HG03139 (cell line): ENCODE data around the gene HLA-DQA1.
"Not testable (repeated sequence)": the region's sequence is repeated elsewhere in the genome, so short reads cannot be mapped to it uniquely, and the experiment has no call there.

Experiments used
- ATAC-seq: cut with Tn5 transposase; IDR thresholded peaks from one replicate; pipeline ENCODE4 v1.9.1; 2021; ENCODE audit not compliant: unreplicated experiment

Gene HLA-DQA1

GRCh38 chr6:32657819-32658218 is 20.6 kb downstream of the HLA-DQA1 start:
- ATAC-seq = not testable (repeated sequence)

- ATAC-seq = no peak
These were observed 21.2 kb downstream of the HLA-DQA1 start for GRCh38 chr6:32658268-32658897.

GRCh38 chr6:32659856-32660595 is 22.8 kb downstream of the HLA-DQA1 start:
- peak; percentile 57 for ATAC-seq

GRCh38 chr6:32662099-32662498 is 24.9 kb downstream of the HLA-DQA1 start:
- no peak for ATAC-seq

GRCh38 chr6:32662836-32663235 is 25.6 kb downstream of the HLA-DQA1 start:
- no peak for ATAC-seq

- no peak for ATAC-seq
These were observed 27.1 kb downstream of the HLA-DQA1 start for GRCh38 chr6:32664354-32664753.

GRCh38 chr6:32664827-32665362 is 27.7 kb downstream of the HLA-DQA1 start:
- no peak for ATAC-seq

- ATAC-seq = no peak
These were observed 28.5 kb downstream of the HLA-DQA1 start for GRCh38 chr6:32665661-32666060.

- ATAC-seq = peak; percentile 45
These were observed 29.5 kb downstream of the HLA-DQA1 start, which contains the start of gene HLA-DQB1 for GRCh38 chr6:32666420-32667300. TSS of gene HLA-DQB1 (minus strand) at chr6:32666657. CDS start at chr6:32666607, 50 bp downstream.

GRCh38 chr6:32668226-32668747 is 31.1 kb downstream of the HLA-DQA1 start:
- no peak for ATAC-seq

- ATAC-seq = no peak
These were observed 32.0 kb downstream of the HLA-DQA1 start for GRCh38 chr6:32669240-32669639.

- no peak for ATAC-seq
These were observed 32.7 kb downstream of the HLA-DQA1 start for GRCh38 chr6:32669893-32670292.

GRCh38 chr6:32671908-32672307 is 34.7 kb downstream of the HLA-DQA1 start:
- ATAC-seq = not testable (repeated sequence)

GRCh38 chr6:32674123-32674522 is 36.9 kb downstream of the HLA-DQA1 start:
- not testable (repeated sequence) for ATAC-seq

GRCh38 chr6:32679492-32679891 is 42.3 kb downstream of the HLA-DQA1 start:
- ATAC-seq = no peak

GRCh38 chr6:32680055-32680454 is 42.8 kb downstream of the HLA-DQA1 start:
- ATAC-seq = no peak

- ATAC-seq = no peak
These were observed 47.0 kb downstream of the HLA-DQA1 start for GRCh38 chr6:32684246-32684645.

GRCh38 chr6:32685603-32686002 is 48.4 kb downstream of the HLA-DQA1 start:
- ATAC-seq = peak; percentile 64

GRCh38 chr6:32689531-32690501 is 52.6 kb downstream of the HLA-DQA1 start:
- ATAC-seq = no peak

- ATAC-seq = no peak
These were observed 54.8 kb downstream of the HLA-DQA1 start for GRCh38 chr6:32692019-32692418.
